Keratinocyte (primary cell): ENCODE data around the gene TAS2R8. TPM values are rescaled to one million over a fixed set of nuclear protein-coding genes. Genes with fewer than 3 reads are reported as not detected.

Source experiments
- DNase-seq: peaks from one replicate; pipeline ENCODE4 v3.0.0-alpha.2; 2011; ENCODE audit warnings: low read depth, missing footprints, low spot score
- FAIRE-seq: peaks from 2 replicates; lab custom pipeline; 2011; peaks lifted over from hg19 to GRCh38; lab: Jason Lieb, UNC
- H2AFZ ChIP-seq: 2 replicates; pipeline ENCODE4 v1.6.0; 2012; ENCODE audit warnings: low read length, control low read depth, inconsistent platforms; ENCODE audit not compliant: control insufficient read depth
- H3K27ac ChIP-seq: 2 replicates; pipeline ENCODE4 v1.5.1; 2011; ENCODE audit warnings: low read length; ENCODE audit not compliant: control insufficient read depth, insufficient read depth
- H3K27me3 ChIP-seq: 3 replicates; pipeline ENCODE4 v1.6.0; 2011; ENCODE audit warnings: low read length; ENCODE audit not compliant: control insufficient read depth, insufficient read depth; ENCODE audit errors: extremely low read depth
- H3K36me3 ChIP-seq, 2 experiments: 2 replicates in 1 of 2; 3 replicates in 1 of 2; pipeline ENCODE4 v1.5.1; 2011; ENCODE audit warnings: low read length in 2 of 2, mild to moderate bottlenecking in 1 of 2; ENCODE audit not compliant: control insufficient read depth in 2 of 2, insufficient read depth in 2 of 2; ENCODE audit errors: extremely low read depth in 1 of 2
- H3K4me1 ChIP-seq: 3 replicates; pipeline ENCODE4 v1.5.1; 2011; ENCODE audit warnings: low read length; ENCODE audit not compliant: control insufficient read depth, insufficient read depth; ENCODE audit errors: extremely low read depth
- H3K4me2 ChIP-seq: 3 replicates; pipeline ENCODE4 v1.6.0; 2011; ENCODE audit warnings: low read depth, low read length; ENCODE audit not compliant: control insufficient read depth, insufficient read depth; ENCODE audit errors: extremely low read depth
- H3K4me3 ChIP-seq, 3 experiments: fragments of 200-600 bp in 1 of 3; sonication (generic) in 1 of 3; 2 replicates in 2 of 3; 3 replicates in 1 of 3; pipeline ENCODE4 v1.5.1; 2011 to 2016; ENCODE audit warnings: low read length in 3 of 3, mild to moderate bottlenecking in 3 of 3, control low read depth in 2 of 3, inconsistent platforms in 1 of 3, low read depth in 1 of 3, mixed read lengths in 1 of 3, mixed run types in 1 of 3, moderate library complexity in 1 of 3; ENCODE audit not compliant: control insufficient read depth in 2 of 3, insufficient read depth in 2 of 3; ENCODE audit errors: extremely low read depth in 1 of 3
- H3K79me2 ChIP-seq: 2 replicates; pipeline ENCODE4 v1.6.0; 2012; ENCODE audit warnings: low read length; ENCODE audit not compliant: control insufficient read depth, insufficient read depth
- H3K9ac ChIP-seq: 3 replicates; pipeline ENCODE4 v1.6.0; 2011; ENCODE audit warnings: low read length; ENCODE audit not compliant: control insufficient read depth, insufficient read depth; ENCODE audit errors: extremely low read depth
- H3K9me1 ChIP-seq: 3 replicates; pipeline ENCODE4 v1.6.0; 2011; ENCODE audit warnings: low read length; ENCODE audit not compliant: control insufficient read depth, insufficient read depth; ENCODE audit errors: extremely low read depth
- H3K9me3 ChIP-seq: 2 replicates; pipeline ENCODE4 v1.5.1; 2012; ENCODE audit warnings: low read depth, low read length; ENCODE audit not compliant: control insufficient read depth
- H4K20me1 ChIP-seq: 3 replicates; pipeline ENCODE4 v1.6.0; 2011; ENCODE audit warnings: low read length; ENCODE audit not compliant: control insufficient read depth, insufficient read depth; ENCODE audit errors: extremely low read depth
- CTCF ChIP-seq, 3 experiments: IDR thresholded peaks in 1 of 3; conservative IDR thresholded peaks in 1 of 3; optimal IDR thresholded peaks in 1 of 3; 2 replicates in 2 of 3; 3 replicates in 1 of 3; pipeline versions ENCODE3 to v1.5.1; 2011; ENCODE audit warnings: low read length in 3 of 3, mild to moderate bottlenecking in 3 of 3, moderate library complexity in 2 of 3, control low read depth in 1 of 3, inconsistent platforms in 1 of 3; ENCODE audit not compliant: insufficient read depth in 2 of 3; ENCODE audit errors: extremely low read depth in 1 of 3
- EZH2 ChIP-seq: IDR thresholded peaks from one replicate; pipeline ENCODE4 v1.6.1; 2012; ENCODE audit warnings: inconsistent platforms, mild to moderate bottlenecking, low read length, moderate library complexity
- dilution Hi-C: fragments of 300-500 bp; cut with MboI; formaldehyde crosslinking; loops from one replicate; pipeline ENCODE4 v1.7.0; 2020; ENCODE audit warnings: low sequenced_read_pairs; ENCODE audit not compliant: extremely low pct_ligation_motif_present
- polyA plus RNA-seq, 5 experiments: library from polyadenylated mRNA; depleted of rRNA in 3 of 5; stranded (reverse) in 3 of 5; stranded (forward) in 1 of 5; unstranded in 1 of 5; fragments of >200 nt; gene quantifications; 1 replicate in 1 of 5; 2 replicates in 3 of 5; 3 replicates in 1 of 5; pipeline versions ENCODE4 v1.2.1 to v1.2.3, GENCODE V29; 2011 to 2012; ENCODE audit warnings: missing spikeins in 2 of 5, low read depth in 1 of 5, low replicate concordance in 1 of 5

TAS2R8 gene
- polyA plus RNA-seq, 1 donor (not counting 4 experiments of a cell fraction or from before 2014, with no cell fraction given) = not detected

- no peaks in the 10 kb centered on the region for H3K9me1 ChIP-seq
- H3K4me2 ChIP-seq = no peak within 1 kb of the TSS
- TF ChIP-seq CTCF (optimal IDR thresholded peaks at IDR 0.05 in 1 of 3, IDR thresholded peaks at IDR 0.05 in 1 of 3, conservative IDR thresholded peaks at IDR 0.05 in 1 of 3; ENCODE audit: extremely low read depth in 1 of 3, insufficient read depth in 2 of 3, low read length in 3 of 3) = no peak
- no peak for TF ChIP-seq EZH2
- dilution Hi-C loops = no loop called here
- no peak within 1 kb of the TSS for H3K4me3 ChIP-seq
- H3K27ac ChIP-seq = no peak within 1 kb of the TSS
- DNase-seq (no peak), FAIRE-seq (no peak)
- H3K79me2 ChIP-seq = no peaks in the 10 kb centered on the region
- no peaks in the 10 kb centered on the region for H3K4me1 ChIP-seq
- H3K9me3 ChIP-seq = no peaks in the 10 kb centered on the region
- no peak within 1 kb of the TSS for H2AFZ ChIP-seq
- H3K36me3 ChIP-seq = no peaks in the 10 kb centered on the region
- no peak within 1 kb of the TSS for H3K9ac ChIP-seq
- H4K20me1 ChIP-seq = no peaks in the 10 kb centered on the region
- no peaks in the 10 kb centered on the region for H3K27me3 ChIP-seq
Measured at GRCh38 chr12:10849425-10849878, 42.4 kb upstream of the TAS2R8 start, which contains the start of gene PRR4. PRR4 (minus strand) TSS chr12:10849475; CDS start chr12:10849437, 38 bp downstream.

GRCh38 chr12:10847744-10848143 lies 40.7 kb upstream of the TAS2R8 start:
- Histone ChIP-seq H4K20me1 (no peaks in the 10 kb centered on the region), H3K36me3 (no peaks in the 10 kb centered on the region), H3K4me2 (no peak overlapping the region), H3K9me1 (no peaks in the 10 kb centered on the region), H3K9me3 (no peaks in the 10 kb centered on the region), H2AFZ (no peak overlapping the region), H3K27ac (no peak overlapping the region), H3K79me2 (no peaks in the 10 kb centered on the region), H3K4me1 (no peaks in the 10 kb centered on the region), H3K27me3 (no peaks in the 10 kb centered on the region), H3K9ac (no peak overlapping the region), H3K4me3 (no peak overlapping the region)
- TF ChIP-seq CTCF (optimal IDR thresholded peaks at IDR 0.05 in 1 of 3, IDR thresholded peaks at IDR 0.05 in 1 of 3, conservative IDR thresholded peaks at IDR 0.05 in 1 of 3; ENCODE audit: extremely low read depth in 1 of 3, insufficient read depth in 2 of 3, low read length in 3 of 3) (no peak), EZH2 (no peak)
- DNase-seq (no peak), FAIRE-seq (no peak)
- dilution Hi-C loops = no loop called here
